Body of pancreas (tissue), 4 donors: Measurements from ENCODE around the gene ARHGAP15.

ENCODE experiments used
- POLR2A ChIP-seq, 3 donors: fragments of 450-650 bp; IDR thresholded peaks; one replicate each; pipeline ENCODE4 v1.6.1; 2016; ENCODE audit warnings: antibody characterized with exemption in 3 of 3, mild to moderate bottlenecking in 2 of 3
- TF ChIP-seq, protein P1 (sequence below), 7 experiments: fragments of 450-650 bp in 4 of 7; fragments of 200-600 bp in 3 of 7; sonication (generic) in 3 of 7; IDR thresholded peaks; one replicate each; pipeline ENCODE4 v1.5.1; 2016 to 2019; ENCODE audit warnings: antibody characterized with exemption in 7 of 7

DNA sequence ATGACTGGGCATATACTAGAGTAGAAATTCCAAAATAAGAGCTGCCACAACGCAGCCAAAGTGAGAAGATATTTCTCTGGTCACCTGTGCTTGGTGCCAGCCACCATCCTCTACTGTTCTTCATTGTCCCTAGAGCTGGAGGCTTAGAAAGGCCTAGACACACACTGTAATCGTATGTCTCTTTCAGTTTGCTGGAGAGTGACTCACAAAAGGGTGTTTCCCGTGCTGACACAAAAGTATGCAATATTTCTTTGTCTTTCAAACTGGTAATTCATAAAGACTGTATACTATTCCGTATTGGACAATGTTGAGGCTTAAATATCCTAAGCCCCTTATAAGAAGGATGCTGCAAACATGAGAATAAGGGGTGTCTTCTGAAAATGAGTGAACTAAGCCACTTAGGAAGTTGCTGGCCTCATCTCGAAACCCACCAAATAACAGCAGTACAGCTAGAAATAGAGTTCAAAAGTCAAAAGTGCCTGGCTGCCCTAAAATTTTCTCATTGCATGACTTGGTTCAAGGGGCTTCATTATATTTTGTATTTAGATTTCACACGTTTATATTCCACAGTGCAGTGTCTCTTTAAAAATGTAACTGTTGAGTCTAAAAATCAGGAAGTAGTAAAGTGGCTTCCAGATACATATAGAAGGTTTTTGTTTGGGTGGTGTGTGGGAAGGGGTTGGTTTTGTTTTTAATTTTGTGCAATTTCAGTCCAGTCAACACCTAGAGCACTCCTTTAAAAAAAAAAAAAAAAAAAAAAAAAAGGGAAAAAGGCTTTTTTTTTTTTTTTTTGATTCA is 601.1 kb downstream of the ARHGAP15 start:
- TF ChIP-seq, protein P1, sequence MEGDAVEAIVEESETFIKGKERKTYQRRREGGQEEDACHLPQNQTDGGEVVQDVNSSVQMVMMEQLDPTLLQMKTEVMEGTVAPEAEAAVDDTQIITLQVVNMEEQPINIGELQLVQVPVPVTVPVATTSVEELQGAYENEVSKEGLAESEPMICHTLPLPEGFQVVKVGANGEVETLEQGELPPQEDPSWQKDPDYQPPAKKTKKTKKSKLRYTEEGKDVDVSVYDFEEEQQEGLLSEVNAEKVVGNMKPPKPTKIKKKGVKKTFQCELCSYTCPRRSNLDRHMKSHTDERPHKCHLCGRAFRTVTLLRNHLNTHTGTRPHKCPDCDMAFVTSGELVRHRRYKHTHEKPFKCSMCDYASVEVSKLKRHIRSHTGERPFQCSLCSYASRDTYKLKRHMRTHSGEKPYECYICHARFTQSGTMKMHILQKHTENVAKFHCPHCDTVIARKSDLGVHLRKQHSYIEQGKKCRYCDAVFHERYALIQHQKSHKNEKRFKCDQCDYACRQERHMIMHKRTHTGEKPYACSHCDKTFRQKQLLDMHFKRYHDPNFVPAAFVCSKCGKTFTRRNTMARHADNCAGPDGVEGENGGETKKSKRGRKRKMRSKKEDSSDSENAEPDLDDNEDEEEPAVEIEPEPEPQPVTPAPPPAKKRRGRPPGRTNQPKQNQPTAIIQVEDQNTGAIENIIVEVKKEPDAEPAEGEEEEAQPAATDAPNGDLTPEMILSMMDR (IDR thresholded peaks at IDR 0.05), result no peak
- TF ChIP-seq POLR2A (IDR thresholded peaks at IDR 0.05), result no peak
